Stromal cell of bone marrow (primary cell): Measurements from ENCODE around the gene CST9L.
A peak's percentile ranks its signal among the peaks of the same experiment; 100 is the strongest.

ENCODE experiments used
- DNase-seq: peaks from one replicate; pipeline ENCODE4 v3.0.0-alpha.2; 2012; ENCODE audit warnings: low read depth

The CST9L gene

GRCh38 chr20:23568320-23568970 is at the start of gene CST9L:
Gene CST9L (minus strand): TSS chr20:23568484. CDS start chr20:23568450, 34 bp downstream.
- DNase-seq = no peak

DNA sequence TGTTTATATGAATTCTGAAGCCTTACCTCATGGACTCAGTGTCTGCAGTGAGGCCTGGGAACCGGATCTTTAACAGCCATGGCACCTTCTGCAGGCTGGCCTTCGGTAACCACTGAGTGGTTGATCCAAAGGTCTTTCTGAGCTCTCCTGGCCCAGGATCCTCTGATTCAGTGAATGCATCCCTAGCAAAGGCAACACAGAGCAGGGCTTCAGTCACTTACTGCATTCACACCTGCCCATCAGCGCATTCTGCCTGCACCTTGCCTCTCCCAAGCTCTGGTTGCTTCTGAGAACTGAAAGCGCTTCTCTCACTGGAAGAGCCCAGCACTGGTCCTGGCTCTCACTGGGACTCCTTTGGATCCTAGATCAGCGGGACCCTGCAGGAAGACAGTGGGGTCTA is 45.9 kb upstream of the CST9L start:
- DNase-seq = no peak

GRCh38 chr20:23613676-23614075 is 45.4 kb upstream of the CST9L start:
- peak; percentile 40 for DNase-seq

GRCh38 chr20:23612396-23612795 is 44.1 kb upstream of the CST9L start:
- no peak for DNase-seq

- DNase-seq = no peak
Observed at GRCh38 chr20:23609486-23610109, 41.3 kb upstream of the CST9L start.

- DNase-seq = no peak
Observed at GRCh38 chr20:23608251-23608846, 40.1 kb upstream of the CST9L start.

DNA sequence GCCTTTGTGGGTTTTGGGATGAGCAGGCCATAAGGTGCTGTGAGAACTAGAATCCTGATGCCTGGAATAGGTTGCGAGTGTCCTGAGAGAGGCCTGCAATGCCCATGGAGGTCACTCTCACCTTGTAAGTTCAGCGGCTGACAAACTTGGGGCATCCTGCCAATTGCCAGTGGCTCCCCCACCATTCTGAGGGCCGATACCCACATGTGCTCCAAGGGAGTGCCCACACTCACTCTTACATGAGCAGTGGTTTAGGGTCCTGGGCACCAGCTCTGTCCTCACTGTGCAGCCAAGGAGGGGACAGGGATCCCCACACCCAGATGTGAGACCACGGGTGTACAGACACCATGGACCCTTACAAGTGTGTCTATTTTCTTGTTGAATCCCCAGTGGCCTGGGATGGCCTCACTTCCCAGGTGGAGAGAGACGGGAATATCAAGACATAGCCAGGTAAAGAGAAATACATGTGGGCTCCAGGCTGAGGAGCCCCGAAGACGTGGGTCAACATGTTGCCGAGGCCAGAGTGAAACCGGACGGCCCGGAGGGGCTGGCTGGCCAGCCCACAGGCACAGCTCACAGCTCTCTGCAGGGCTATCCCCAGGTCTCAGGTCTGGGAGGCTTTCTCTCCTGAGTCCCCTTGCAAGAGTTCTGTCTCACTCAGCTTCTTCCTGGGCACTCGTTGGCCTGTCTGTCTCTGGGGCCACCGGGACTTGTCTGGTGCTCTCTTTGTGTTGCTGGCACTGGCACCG is 39.4 kb upstream of the CST9L start:
- no peak for DNase-seq

GRCh38 chr20:23606652-23607049 is 38.4 kb upstream of the CST9L start:
- DNase-seq = peak; percentile 40

DNA sequence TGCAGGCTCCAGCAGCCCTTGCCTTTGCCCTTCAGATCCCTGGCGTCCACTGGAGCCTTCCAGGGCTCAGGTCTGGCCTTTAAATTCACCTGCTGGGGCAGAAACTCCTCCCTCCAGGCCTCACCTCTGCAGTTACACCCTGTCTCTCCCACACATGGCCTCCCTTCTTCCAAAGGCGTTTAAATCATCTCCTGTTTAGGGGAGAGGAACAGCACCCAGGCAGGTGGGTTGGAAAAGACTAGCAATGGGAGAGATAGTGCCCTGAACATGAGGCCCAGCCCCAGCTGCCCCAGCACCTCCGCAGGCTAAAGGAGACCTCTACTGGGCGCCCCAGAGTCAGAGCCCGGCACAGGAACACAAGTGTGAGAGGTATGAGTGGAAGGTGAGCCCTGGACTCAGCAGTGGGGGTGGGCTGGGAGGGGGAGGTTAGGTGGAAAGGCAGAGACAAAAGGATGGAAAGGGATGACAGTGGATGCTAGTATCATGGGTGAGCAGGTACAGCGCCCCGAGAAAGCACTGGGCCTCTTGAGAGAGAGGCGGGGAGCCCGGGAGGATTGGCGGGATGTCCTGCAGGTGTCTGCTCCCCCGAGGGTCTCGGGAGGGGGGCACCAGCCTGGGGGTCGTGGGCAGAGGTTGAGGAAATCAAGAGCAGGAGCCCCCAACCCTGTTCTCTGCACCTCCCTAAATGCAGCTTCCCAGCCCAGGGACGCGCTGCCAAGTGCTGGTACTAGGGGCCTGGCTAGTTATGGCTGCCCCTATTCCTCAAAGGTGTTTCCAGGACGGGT is 37.8 kb upstream of the CST9L start, which contains the start of gene CST9:
CST9 (minus strand) TSS at position 51 of the 785 bp plus-strand sequence. CDS start 53 bp downstream, outside the sequence.
- DNase-seq = no peak

DNA sequence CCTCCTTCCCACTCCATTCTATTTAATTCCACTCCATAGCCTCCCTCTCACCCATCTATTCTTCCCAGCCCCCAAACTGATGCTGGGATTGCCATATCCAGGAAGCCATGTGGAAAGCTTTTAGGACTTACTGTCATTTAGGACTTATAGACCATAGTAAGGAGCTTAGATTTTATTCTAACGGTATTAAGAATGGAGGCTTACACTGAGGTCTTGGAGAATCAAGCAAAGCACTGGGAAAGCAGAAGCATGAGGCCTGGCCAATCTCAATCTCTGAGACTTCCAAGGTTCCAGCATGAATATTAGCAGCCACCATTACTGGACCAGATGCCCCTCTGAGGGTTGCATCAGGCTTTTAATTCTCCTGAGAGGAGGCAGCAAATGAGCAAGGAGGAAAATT is 36.0 kb upstream of the CST9L start:
- DNase-seq = no peak

DNA sequence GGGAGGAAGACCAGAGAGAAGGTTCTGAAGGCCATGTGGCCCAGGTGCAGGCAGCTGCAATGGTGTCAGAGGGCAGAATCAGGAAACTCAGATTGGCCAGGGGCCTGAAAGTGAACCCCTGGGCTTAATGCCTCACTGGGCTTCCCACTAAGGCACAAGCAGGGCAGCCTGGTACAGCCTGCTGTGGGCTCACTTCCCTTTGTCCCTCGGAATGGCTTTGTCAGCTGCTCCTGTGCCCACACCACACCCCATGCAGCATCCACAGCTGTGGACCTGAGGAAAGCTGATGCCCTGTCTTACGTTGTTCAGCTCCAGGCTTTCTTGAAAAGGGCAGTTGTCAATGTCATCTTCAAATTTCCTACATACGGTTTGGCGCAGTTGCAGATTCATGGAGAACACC is 35.0 kb upstream of the CST9L start:
- no peak for DNase-seq

- DNase-seq = no peak
Observed at GRCh38 chr20:23602699-23603098, 34.4 kb upstream of the CST9L start.

DNA sequence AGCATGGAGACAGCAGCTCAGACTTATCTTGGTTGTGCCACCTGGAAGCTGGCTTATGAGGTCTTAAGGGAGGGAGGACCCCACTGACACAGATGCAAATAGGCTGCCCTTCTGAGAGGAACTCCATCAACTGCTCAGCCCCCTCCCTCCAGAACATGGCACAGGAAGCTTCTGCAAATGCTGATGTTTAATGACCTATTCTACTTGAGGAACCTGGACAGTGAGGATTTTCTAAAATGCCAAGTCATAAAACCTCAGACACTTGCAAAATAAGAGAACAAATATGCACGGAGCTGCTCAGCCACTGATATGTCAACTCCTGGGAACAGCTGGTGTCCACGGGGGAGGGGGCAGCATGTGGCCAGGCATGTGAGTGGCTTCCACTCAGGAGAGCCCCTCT is 34.0 kb upstream of the CST9L start:
- no peak for DNase-seq

- no peak for DNase-seq
Observed at GRCh38 chr20:23601715-23602114, 33.4 kb upstream of the CST9L start.

DNA sequence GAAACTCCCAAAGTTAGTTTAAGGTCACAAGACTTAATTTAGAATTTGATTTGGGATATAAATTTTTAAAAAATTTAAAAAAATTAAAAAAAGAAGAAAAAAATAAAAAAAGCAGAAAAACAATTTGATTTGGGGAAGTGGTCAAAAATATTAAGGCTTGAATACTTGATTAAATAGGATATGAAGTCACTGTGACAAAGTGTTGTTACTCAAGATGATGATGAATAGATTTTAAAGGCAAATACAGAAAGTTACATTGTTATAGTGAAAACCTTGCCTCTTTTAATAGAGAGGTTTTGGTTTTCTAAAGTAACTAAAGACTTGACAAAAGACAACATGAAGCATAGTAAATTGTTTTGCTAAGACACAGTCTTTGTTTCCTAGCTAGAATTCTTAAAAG is 30.2 kb upstream of the CST9L start:
- no peak for DNase-seq

GRCh38 chr20:23596579-23597250 is 28.4 kb upstream of the CST9L start:
- DNase-seq = no peak

GRCh38 chr20:23595941-23596340 is 27.7 kb upstream of the CST9L start:
- no peak for DNase-seq

GRCh38 chr20:23588434-23589403 is 20.4 kb upstream of the CST9L start:
- DNase-seq = no peak

- DNase-seq = no peak
Observed at GRCh38 chr20:23587631-23588030, 19.3 kb upstream of the CST9L start.
